ENCODE measurements around the gene HOXA11.

Gene HOXA11

GRCh38 chr7:27205325-27206280 lies 20.6 kb upstream of the HOXA11 start:
- no peak for DNase-seq

- no peak for DNase-seq
These were observed 19.9 kb upstream of the HOXA11 start for GRCh38 chr7:27204851-27205322.

GRCh38 chr7:27203964-27204594 lies 19.0 kb upstream of the HOXA11 start:
- no peak for DNase-seq

- no peak for DNase-seq
These were observed 18.4 kb upstream of the HOXA11 start for GRCh38 chr7:27203365-27203953.

- no peak for DNase-seq
These were observed 17.8 kb upstream of the HOXA11 start for GRCh38 chr7:27202862-27203134.

- DNase-seq: no peak
These were observed 17.2 kb upstream of the HOXA11 start for GRCh38 chr7:27202018-27202861.

GRCh38 chr7:27201580-27202017 lies 16.6 kb upstream of the HOXA11 start:
- DNase-seq: no peak

GRCh38 chr7:27200761-27201579 lies 15.9 kb upstream of the HOXA11 start:
- DNase-seq: no peak

- DNase-seq: no peak
These were observed 15.1 kb upstream of the HOXA11 start, which contains the start of gene HOXA13 for GRCh38 chr7:27199849-27200760. Gene HOXA13 (minus strand): TSS chr7:27200091. CDS start chr7:27200077, 14 bp downstream.

- no peak for DNase-seq
These were observed 14.1 kb upstream of the HOXA11 start for GRCh38 chr7:27198871-27199801.

GRCh38 chr7:27198138-27198841 lies 13.3 kb upstream of the HOXA11 start:
- DNase-seq: no peak

- DNase-seq: no peak
These were observed 12.4 kb upstream of the HOXA11 start for GRCh38 chr7:27197137-27198042.

- peak; percentile 27 for DNase-seq
These were observed 11.3 kb upstream of the HOXA11 start for GRCh38 chr7:27196287-27196767.

- DNase-seq: no peak
These were observed 9.8 kb upstream of the HOXA11 start for GRCh38 chr7:27194686-27195379.

- no peak for DNase-seq
These were observed 8.9 kb upstream of the HOXA11 start for GRCh38 chr7:27194002-27194352.

GRCh38 chr7:27193335-27194001 lies 8.4 kb upstream of the HOXA11 start:
- DNase-seq: no peak

All from NCI-H2081 treated with DMSO at 0.1 percent for 48 hours (cell line).